GM12891 (cell line): ENCODE data around the gene ATOH7.

Experiments used
- DNase-seq: peaks from one replicate; pipeline ENCODE4 v3.0.0; 2011; ENCODE audit warnings: low spot score; ENCODE audit not compliant: insufficient read length
- FAIRE-seq: peaks from 2 replicates; lab custom pipeline; 2011; peaks lifted over from hg19 to GRCh38; lab: Jason Lieb, UNC
- PAX5 ChIP-seq: IDR thresholded peaks from 2 replicates; pipeline ENCODE4 v1.6.1; 2011; ENCODE audit warnings: low read length, moderate library complexity, mild to moderate bottlenecking; ENCODE audit not compliant: insufficient read depth, severe bottlenecking
- POLR2A ChIP-seq: IDR thresholded peaks from 2 replicates; pipeline ENCODE4 v1.6.1; 2011; ENCODE audit warnings: low read depth, low read length, control low read depth
- POLR2AphosphoS5 ChIP-seq: IDR thresholded peaks from 2 replicates; pipeline ENCODE4 v1.6.1; 2011; ENCODE audit warnings: low read depth, low read length, control low read depth
- POU2F2 ChIP-seq: IDR thresholded peaks from 2 replicates; pipeline ENCODE4 v1.6.1; 2011; ENCODE audit warnings: low read depth, mild to moderate bottlenecking, control low read depth, low read length, moderate library complexity
- SPI1 ChIP-seq: IDR thresholded peaks from 2 replicates; pipeline ENCODE4 v1.6.1; 2011; ENCODE audit warnings: low read depth, low read length, control low read depth
- TAF1 ChIP-seq: IDR thresholded peaks from 2 replicates; pipeline ENCODE4 v1.6.1; 2011; ENCODE audit warnings: low read depth, low read length, control low read depth

Gene ATOH7

GRCh38 chr10:68188835-68189234 lies 43.1 kb downstream of the ATOH7 start:
- FAIRE-seq (no peak), DNase-seq (no peak)
- TF ChIP-seq POLR2AphosphoS5 (no peak), SPI1 (no peak), POU2F2 (no peak), POLR2A (no peak), PAX5 (no peak), TAF1 (no peak)

DNA sequence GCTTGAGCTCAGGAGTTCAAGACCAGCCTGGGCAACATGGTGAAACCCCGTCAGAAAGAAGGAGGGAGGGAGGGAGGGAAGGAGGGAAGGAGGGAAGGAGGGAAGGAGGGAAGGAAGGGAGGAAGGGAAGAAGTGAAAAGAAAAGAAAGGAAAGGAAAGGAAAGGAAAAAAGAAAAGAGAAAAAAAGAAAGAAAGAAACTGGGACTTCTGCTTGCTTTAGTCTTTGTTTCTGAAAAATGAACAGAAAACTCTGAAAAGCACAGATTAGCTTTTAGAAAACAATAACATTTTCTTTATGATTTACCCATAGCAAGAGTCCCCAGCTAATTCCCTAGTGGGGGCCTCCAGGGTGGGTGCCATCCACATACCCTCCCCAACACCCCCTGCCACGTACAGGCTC lies 46.8 kb downstream of the ATOH7 start:
- DNase-seq (no peak), FAIRE-seq (no peak)
- TF ChIP-seq POU2F2 (no peak), POLR2A (no peak), POLR2AphosphoS5 (no peak), PAX5 (no peak), SPI1 (no peak), TAF1 (no peak)

DNA sequence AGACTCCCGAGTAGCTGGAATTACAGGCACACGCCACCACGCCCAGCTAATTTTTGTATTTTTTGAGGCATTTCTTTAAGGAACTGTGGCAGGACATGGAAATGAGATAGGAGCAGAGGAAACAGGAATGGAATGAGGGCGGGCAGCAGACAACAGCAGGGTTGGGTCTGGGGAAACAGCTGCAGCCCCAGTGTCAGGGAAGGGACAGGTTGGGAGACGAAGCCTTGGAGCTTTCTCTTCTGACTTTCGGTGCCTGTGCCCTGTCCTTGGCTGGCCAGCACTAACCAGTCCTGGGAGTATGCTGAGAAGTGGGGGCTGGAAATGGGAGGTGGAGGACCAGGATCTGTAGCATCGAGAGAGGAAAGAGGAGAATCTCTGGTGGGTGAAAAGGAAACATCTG lies 47.4 kb downstream of the ATOH7 start:
- no peak for DNase-seq
- no peak for FAIRE-seq
- TF ChIP-seq POU2F2: no peak
- no peak for TF ChIP-seq POLR2A
- TF ChIP-seq TAF1: no peak
- TF ChIP-seq POLR2AphosphoS5: no peak
- no peak for TF ChIP-seq PAX5
- TF ChIP-seq SPI1: no peak
